Uterus (tissue), 2 donors: ENCODE results near the gene FCF1.

Source experiments
- CTCF ChIP-seq, 4 experiments: fragments of 200-600 bp in 2 of 4; fragments of 450-650 bp in 2 of 4; sonication (generic) in 2 of 4; IDR thresholded peaks; one replicate each; pipeline ENCODE4 v1.5.1; 2016 to 2019; ENCODE audit warnings: antibody characterized with exemption in 4 of 4, mild to moderate bottlenecking in 2 of 4, moderate library complexity in 1 of 4
- POLR2A ChIP-seq, 2 donors: fragments of 450-650 bp; IDR thresholded peaks; one replicate each; pipeline ENCODE4 v1.6.1; 2016; ENCODE audit warnings: antibody characterized with exemption in 2 of 2, mild to moderate bottlenecking in 1 of 2, moderate library complexity in 1 of 2

GRCh38 chr14:74720526-74720925 lies 7.6 kb downstream of the FCF1 start:
- TF ChIP-seq CTCF (IDR thresholded peaks at IDR 0.05), result no peak
- TF ChIP-seq POLR2A (IDR thresholded peaks at IDR 0.05), result no peak
